ENCODE data around the gene SYPL2.

DNA sequence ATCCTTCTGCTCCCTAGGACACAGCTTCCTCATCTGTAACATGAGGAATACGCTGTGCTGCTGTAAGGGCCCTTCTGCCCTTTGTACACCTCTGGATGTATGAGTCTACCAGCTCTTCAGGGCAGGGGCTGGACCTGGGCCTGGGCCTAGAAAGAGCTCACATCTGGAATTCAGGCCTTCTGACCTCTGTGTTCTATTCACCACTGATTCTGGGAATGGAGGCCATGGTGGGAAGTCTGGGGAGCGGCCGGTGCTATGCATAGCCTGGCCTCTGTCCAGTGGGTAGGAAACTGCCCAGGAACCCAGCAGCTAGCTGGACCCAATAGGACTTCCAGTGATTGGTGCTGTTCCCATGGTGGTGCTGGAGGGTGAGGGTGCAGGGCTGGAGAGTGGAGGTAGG, 62.4 kb downstream of the SYPL2 start:
- TF ChIP-seq, protein P1, sequence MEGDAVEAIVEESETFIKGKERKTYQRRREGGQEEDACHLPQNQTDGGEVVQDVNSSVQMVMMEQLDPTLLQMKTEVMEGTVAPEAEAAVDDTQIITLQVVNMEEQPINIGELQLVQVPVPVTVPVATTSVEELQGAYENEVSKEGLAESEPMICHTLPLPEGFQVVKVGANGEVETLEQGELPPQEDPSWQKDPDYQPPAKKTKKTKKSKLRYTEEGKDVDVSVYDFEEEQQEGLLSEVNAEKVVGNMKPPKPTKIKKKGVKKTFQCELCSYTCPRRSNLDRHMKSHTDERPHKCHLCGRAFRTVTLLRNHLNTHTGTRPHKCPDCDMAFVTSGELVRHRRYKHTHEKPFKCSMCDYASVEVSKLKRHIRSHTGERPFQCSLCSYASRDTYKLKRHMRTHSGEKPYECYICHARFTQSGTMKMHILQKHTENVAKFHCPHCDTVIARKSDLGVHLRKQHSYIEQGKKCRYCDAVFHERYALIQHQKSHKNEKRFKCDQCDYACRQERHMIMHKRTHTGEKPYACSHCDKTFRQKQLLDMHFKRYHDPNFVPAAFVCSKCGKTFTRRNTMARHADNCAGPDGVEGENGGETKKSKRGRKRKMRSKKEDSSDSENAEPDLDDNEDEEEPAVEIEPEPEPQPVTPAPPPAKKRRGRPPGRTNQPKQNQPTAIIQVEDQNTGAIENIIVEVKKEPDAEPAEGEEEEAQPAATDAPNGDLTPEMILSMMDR (IDR thresholded peaks at IDR 0.05; ENCODE audit: low read depth, low read length, missing input control) = no peak
- TF ChIP-seq SP1 (IDR thresholded peaks at IDR 0.05) (no peak), EGR1 (IDR thresholded peaks at IDR 0.05; ENCODE audit: low read depth in 2 of 2) (no peak), GABPA (IDR thresholded peaks at IDR 0.05 in 1 of 2, conservative IDR thresholded peaks at IDR 0.05 in 1 of 2) (no peak), RAD21 (IDR thresholded peaks at IDR 0.05) (no peak), NR2F2 (IDR thresholded peaks at IDR 0.05) (no peak)
- TF ChIP-seq, protein P2, sequence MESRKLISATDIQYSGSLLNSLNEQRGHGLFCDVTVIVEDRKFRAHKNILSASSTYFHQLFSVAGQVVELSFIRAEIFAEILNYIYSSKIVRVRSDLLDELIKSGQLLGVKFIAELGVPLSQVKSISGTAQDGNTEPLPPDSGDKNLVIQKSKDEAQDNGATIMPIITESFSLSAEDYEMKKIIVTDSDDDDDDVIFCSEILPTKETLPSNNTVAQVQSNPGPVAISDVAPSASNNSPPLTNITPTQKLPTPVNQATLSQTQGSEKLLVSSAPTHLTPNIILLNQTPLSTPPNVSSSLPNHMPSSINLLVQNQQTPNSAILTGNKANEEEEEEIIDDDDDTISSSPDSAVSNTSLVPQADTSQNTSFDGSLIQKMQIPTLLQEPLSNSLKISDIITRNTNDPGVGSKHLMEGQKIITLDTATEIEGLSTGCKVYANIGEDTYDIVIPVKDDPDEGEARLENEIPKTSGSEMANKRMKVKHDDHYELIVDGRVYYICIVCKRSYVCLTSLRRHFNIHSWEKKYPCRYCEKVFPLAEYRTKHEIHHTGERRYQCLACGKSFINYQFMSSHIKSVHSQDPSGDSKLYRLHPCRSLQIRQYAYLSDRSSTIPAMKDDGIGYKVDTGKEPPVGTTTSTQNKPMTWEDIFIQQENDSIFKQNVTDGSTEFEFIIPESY (IDR thresholded peaks at IDR 0.05) = no peak
- TF ChIP-seq, protein P3, sequence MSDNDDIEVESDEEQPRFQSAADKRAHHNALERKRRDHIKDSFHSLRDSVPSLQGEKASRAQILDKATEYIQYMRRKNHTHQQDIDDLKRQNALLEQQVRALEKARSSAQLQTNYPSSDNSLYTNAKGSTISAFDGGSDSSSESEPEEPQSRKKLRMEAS (IDR thresholded peaks at IDR 0.05) = no peak
- TF ChIP-seq, protein P4, sequence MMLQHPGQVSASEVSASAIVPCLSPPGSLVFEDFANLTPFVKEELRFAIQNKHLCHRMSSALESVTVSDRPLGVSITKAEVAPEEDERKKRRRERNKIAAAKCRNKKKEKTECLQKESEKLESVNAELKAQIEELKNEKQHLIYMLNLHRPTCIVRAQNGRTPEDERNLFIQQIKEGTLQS (IDR thresholded peaks at IDR 0.05) = no peak
- TF ChIP-seq, protein P5, sequence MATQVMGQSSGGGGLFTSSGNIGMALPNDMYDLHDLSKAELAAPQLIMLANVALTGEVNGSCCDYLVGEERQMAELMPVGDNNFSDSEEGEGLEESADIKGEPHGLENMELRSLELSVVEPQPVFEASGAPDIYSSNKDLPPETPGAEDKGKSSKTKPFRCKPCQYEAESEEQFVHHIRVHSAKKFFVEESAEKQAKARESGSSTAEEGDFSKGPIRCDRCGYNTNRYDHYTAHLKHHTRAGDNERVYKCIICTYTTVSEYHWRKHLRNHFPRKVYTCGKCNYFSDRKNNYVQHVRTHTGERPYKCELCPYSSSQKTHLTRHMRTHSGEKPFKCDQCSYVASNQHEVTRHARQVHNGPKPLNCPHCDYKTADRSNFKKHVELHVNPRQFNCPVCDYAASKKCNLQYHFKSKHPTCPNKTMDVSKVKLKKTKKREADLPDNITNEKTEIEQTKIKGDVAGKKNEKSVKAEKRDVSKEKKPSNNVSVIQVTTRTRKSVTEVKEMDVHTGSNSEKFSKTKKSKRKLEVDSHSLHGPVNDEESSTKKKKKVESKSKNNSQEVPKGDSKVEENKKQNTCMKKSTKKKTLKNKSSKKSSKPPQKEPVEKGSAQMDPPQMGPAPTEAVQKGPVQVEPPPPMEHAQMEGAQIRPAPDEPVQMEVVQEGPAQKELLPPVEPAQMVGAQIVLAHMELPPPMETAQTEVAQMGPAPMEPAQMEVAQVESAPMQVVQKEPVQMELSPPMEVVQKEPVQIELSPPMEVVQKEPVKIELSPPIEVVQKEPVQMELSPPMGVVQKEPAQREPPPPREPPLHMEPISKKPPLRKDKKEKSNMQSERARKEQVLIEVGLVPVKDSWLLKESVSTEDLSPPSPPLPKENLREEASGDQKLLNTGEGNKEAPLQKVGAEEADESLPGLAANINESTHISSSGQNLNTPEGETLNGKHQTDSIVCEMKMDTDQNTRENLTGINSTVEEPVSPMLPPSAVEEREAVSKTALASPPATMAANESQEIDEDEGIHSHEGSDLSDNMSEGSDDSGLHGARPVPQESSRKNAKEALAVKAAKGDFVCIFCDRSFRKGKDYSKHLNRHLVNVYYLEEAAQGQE (IDR thresholded peaks at IDR 0.05) = no peak
